Gastrocnemius medialis (tissue), 4 donors: Measurements from ENCODE around the gene MSRB3. TPM values are rescaled to one million over a fixed set of nuclear protein-coding genes. Genes with fewer than 3 reads are reported as not detected.

Experiments
- ATAC-seq, 2 donors: fragments of 150-250 bp; one replicate each; pipeline ENCODE4 v1.9.1; 2016
- DNase-seq, 2 donors: peaks; one replicate each; pipeline ENCODE4 v3.0.0-alpha.2; 2019
- H3K27ac ChIP-seq, 4 donors: fragments of 200-600 bp; sonication (generic); 1 replicate in 1 of 4; 2 replicates in 3 of 4; pipeline ENCODE4 v1.5.1; 2016 to 2018; ENCODE audit warnings: mild to moderate bottlenecking in 2 of 4, moderate library complexity in 1 of 4
- H3K27me3 ChIP-seq, 3 donors: fragments of 200-600 bp; sonication (generic) in 2 of 3; 1 replicate in 1 of 3; 2 replicates in 2 of 3; pipeline versions ENCODE4 v1.5.1 to v1.6.0; 2016 to 2019; ENCODE audit warnings: mild to moderate bottlenecking in 1 of 3, moderate library complexity in 1 of 3
- H3K36me3 ChIP-seq, 2 donors: fragments of 200-600 bp; sonication (generic) in 1 of 2; one replicate each; pipeline ENCODE4 v1.5.1; 2017 to 2018
- H3K4me1 ChIP-seq, 2 donors: fragments of 200-600 bp; sonication (generic) in 1 of 2; one replicate each; pipeline ENCODE4 v1.5.1; 2016 to 2017; ENCODE audit warnings: mild to moderate bottlenecking in 2 of 2
- H3K4me3 ChIP-seq, 4 donors: fragments of 200-600 bp; sonication (generic) in 3 of 4; 1 replicate in 1 of 4; 2 replicates in 3 of 4; pipeline ENCODE4 v1.5.1; 2016 to 2019; ENCODE audit warnings: mild to moderate bottlenecking in 2 of 4
- H3K9me3 ChIP-seq, 3 donors: fragments of 200-600 bp; sonication (generic) in 2 of 3; 1 replicate in 1 of 3; 2 replicates in 2 of 3; pipeline ENCODE4 v1.5.1; 2016 to 2019
- POLR2A ChIP-seq, 2 donors: fragments of 450-650 bp; IDR thresholded peaks; one replicate each; pipeline ENCODE4 v1.6.1; 2017; ENCODE audit warnings: antibody characterized with exemption in 2 of 2, mild to moderate bottlenecking in 2 of 2, moderate library complexity in 2 of 2
- in situ Hi-C, 4 donors: fragments of 200-750 bp; cut with MboI; loops; one replicate each; pipeline versions ENCODE4 v1.15.0 to v1.8.0; 2017; ENCODE audit warnings: low sequenced_read_pairs in 4 of 4
- intact Hi-C: fragments of 100-400 bp; cut with DNase I; formaldehyde crosslinking; loops from one replicate; pipeline ENCODE4 v1.15.1; 2023; ENCODE audit warnings: low total_unique reads
- total RNA-seq, 4 donors: library from RNA; depleted of rRNA; stranded (reverse); fragments of >200 nt; gene quantifications; one replicate each; pipeline versions ENCODE4 v1.1.0 to v1.2.3, GENCODE V29; 2016
- TF ChIP-seq, protein P1 (sequence below), 5 experiments: fragments of 450-650 bp in 3 of 5; fragments of 200-600 bp in 2 of 5; sonication (generic) in 2 of 5; IDR thresholded peaks in 4 of 5; conservative IDR thresholded peaks in 1 of 5; 1 replicate in 4 of 5; 2 replicates in 1 of 5; pipeline ENCODE4 v1.5.1; 2016 to 2019; ENCODE audit warnings: antibody characterized with exemption in 5 of 5, mild to moderate bottlenecking in 3 of 5, moderate library complexity in 3 of 5

MSRB3 gene
- total RNA-seq, 4 donors from 2014 or later: 29.0 to 59.0 (median 47.3) TPM

DNA sequence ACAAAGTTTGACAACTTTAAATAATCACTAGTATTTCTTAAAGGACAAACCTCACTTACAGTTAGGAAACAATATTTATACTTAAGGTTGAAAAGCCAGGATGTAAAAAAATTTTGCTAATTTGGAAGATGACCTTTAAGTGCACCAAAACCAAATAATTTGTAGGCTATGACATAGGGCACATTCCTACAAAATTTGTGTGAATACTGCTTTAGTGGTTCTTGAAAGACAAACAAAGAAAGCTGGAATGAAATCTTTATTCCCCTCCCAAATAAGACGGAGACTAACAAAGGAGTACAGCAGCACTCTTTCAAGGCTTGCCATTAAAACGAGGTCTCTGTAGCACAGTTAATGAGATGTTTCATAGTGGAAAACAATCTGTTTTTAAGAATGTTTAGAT is 45.6 kb downstream of the MSRB3 start:
- no peaks in the 10 kb centered on the region for H3K9me3 ChIP-seq
- DNase-seq (no peak), ATAC-seq (no peak)
- no peak overlapping the region for H3K27ac ChIP-seq
- peaks cover 0 to 7% of the 10 kb centered on the region in 2 donors for H3K36me3 ChIP-seq
- in situ Hi-C loops: no loop called here
- H3K4me3 ChIP-seq: no peak overlapping the region
- intact Hi-C loops: no loop called here
- H3K4me1 ChIP-seq: peaks cover 3 to 9% of the 10 kb centered on the region in 2 donors
- TF ChIP-seq, protein P1, sequence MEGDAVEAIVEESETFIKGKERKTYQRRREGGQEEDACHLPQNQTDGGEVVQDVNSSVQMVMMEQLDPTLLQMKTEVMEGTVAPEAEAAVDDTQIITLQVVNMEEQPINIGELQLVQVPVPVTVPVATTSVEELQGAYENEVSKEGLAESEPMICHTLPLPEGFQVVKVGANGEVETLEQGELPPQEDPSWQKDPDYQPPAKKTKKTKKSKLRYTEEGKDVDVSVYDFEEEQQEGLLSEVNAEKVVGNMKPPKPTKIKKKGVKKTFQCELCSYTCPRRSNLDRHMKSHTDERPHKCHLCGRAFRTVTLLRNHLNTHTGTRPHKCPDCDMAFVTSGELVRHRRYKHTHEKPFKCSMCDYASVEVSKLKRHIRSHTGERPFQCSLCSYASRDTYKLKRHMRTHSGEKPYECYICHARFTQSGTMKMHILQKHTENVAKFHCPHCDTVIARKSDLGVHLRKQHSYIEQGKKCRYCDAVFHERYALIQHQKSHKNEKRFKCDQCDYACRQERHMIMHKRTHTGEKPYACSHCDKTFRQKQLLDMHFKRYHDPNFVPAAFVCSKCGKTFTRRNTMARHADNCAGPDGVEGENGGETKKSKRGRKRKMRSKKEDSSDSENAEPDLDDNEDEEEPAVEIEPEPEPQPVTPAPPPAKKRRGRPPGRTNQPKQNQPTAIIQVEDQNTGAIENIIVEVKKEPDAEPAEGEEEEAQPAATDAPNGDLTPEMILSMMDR (IDR thresholded peaks at IDR 0.05 in 4 of 5, conservative IDR thresholded peaks at IDR 0.05 in 1 of 5): no peak
- TF ChIP-seq POLR2A (IDR thresholded peaks at IDR 0.05): no peak
- no peaks in the 10 kb centered on the region for H3K27me3 ChIP-seq

DNA sequence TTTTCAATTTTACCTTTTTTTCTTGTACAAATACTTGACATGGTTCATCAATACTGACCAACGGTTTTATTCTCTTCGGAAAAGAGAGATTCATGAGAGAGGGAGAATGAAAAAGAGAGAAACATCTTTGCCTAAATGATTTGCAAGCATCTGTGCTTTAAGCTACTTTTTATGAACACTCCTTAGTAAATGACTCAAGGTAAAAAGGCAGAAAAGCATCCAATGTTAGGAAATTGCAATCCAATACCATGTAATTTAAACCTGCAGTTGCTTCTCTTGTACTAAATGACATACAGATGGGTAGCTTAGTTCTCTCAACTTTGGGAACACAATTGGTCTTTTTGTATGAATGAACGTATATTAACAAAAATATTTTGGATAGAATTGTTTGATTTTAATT is 46.1 kb downstream of the MSRB3 start:
- no peak overlapping the region for H3K27ac ChIP-seq
- H3K9me3 ChIP-seq: no peaks in the 10 kb centered on the region
- no peak overlapping the region for H3K4me3 ChIP-seq
- H3K36me3 ChIP-seq: peaks cover 0 to 9% of the 10 kb centered on the region in 2 donors
- intact Hi-C loops: no loop called here
- TF ChIP-seq, protein P1 (IDR thresholded peaks at IDR 0.05 in 4 of 5, conservative IDR thresholded peaks at IDR 0.05 in 1 of 5): no peak
- TF ChIP-seq POLR2A (IDR thresholded peaks at IDR 0.05): no peak
- in situ Hi-C loops: no loop called here
- H3K4me1 ChIP-seq: peaks cover 3 to 9% of the 10 kb centered on the region in 2 donors
- no peak for DNase-seq
- H3K27me3 ChIP-seq: no peaks in the 10 kb centered on the region
- ATAC-seq: no peak

DNA sequence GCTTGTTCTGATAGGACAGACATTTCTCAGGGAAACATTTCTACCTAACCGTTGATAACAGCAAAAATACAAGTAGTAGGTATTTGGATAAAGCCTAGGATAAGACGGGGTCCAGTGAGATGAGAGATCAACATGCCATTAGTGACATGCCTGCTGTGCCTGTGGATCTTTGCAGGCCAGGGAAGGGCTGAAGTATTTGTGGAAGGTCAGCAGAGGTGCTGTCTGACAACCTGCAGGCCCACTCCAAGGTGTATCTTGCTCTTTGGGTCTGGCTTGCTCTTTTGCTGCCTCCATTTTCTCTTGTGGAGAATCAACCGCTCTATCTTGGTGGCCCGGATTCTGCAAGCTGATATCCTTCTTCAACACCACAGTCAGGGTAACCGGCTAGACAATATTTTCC is 46.7 kb downstream of the MSRB3 start:
- H3K27me3 ChIP-seq: no peaks in the 10 kb centered on the region
- no peak overlapping the region for H3K4me3 ChIP-seq
- peaks cover 0 to 9% of the 10 kb centered on the region in 2 donors for H3K36me3 ChIP-seq
- DNase-seq (no peak), ATAC-seq (no peak)
- no peak for TF ChIP-seq POLR2A (IDR thresholded peaks at IDR 0.05)
- TF ChIP-seq, protein P1 (IDR thresholded peaks at IDR 0.05 in 4 of 5, conservative IDR thresholded peaks at IDR 0.05 in 1 of 5): no peak
- intact Hi-C loops: no loop called here
- H3K4me1 ChIP-seq: peaks cover 3 to 9% of the 10 kb centered on the region in 2 donors
- H3K9me3 ChIP-seq: no peaks in the 10 kb centered on the region
- in situ Hi-C loops: no loop called here
- no peak overlapping the region for H3K27ac ChIP-seq

DNA sequence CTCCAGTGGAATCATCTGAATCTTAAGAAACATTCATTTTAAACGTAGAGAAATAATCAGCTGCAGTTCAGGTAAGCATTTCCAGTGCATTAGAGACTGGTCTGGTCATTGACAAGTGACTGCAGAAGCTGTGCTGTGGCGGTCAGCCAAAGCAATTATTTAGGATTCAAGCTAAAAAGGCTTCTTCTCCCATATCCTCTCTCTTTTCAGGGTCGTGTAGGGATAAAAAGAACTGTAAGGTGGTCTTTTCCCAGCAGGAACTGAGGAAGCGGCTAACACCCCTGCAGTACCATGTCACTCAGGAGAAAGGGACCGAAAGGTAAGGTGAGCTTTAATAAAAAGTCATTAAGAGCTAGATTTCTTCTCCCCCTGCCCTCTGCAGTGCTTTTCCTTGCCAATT is 48.1 kb downstream of the MSRB3 start:
- Histone ChIP-seq H3K27ac (no peak overlapping the region), H3K4me1 (peaks cover 3 to 9% of the 10 kb centered on the region in 2 donors), H3K4me3 (no peak overlapping the region), H3K36me3 (peaks cover 0 to 17% of the 10 kb centered on the region in 2 donors), H3K27me3 (no peaks in the 10 kb centered on the region), H3K9me3 (no peaks in the 10 kb centered on the region)
- in situ Hi-C loops (no loop called here), intact Hi-C loops (no loop called here)
- no peak for TF ChIP-seq POLR2A (IDR thresholded peaks at IDR 0.05)
- TF ChIP-seq, protein P1 (IDR thresholded peaks at IDR 0.05 in 4 of 5, conservative IDR thresholded peaks at IDR 0.05 in 1 of 5): no peak
- no peak for ATAC-seq
- DNase-seq: no peak
